ENCODE data around the gene MORC4.
A peak's percentile ranks its signal among the peaks of the same experiment; 100 is the strongest.
"Not testable (repeated sequence)": the region's sequence is repeated elsewhere in the genome, so short reads cannot be mapped to it uniquely, and the experiment has no call there.

The MORC4 gene

DNA sequence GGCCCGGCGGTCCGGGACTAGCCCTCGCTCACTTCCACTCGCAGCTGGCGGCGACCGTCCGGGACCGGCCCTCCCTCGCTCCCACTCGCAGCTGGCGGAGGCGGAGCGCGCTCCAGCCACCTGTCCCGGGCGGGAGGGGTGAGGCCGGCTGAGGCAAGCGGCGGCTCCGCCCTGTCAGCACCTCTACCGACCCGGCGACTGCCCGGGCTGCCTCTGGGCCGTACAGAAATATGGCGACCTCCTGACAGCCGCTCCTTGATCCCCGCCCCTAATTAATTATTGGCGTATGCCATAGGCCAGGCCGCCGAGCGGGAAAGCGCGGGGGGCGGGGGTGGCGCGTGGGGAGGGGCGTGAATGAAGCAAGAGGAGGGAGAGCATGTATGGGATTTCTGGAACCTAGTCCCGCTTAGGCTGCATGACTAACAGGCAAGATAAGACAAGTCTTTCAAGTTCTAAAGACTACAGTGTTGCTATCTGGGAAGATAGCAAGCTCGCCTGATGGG, at the start of gene MORC4:
Gene MORC4, minus strand, starts transcription at position 200 of the 503 bp plus-strand sequence. CDS start 243 bp downstream, outside the sequence.
- peak in 1 of 2 donors; percentile 19 for DNase-seq (ENCODE audit: low read depth in 2 of 2)

GRCh38 chrX:107047622-107048021, 47.6 kb upstream of the MORC4 start:
- DNase-seq (ENCODE audit: low read depth in 2 of 2): no peak

DNA sequence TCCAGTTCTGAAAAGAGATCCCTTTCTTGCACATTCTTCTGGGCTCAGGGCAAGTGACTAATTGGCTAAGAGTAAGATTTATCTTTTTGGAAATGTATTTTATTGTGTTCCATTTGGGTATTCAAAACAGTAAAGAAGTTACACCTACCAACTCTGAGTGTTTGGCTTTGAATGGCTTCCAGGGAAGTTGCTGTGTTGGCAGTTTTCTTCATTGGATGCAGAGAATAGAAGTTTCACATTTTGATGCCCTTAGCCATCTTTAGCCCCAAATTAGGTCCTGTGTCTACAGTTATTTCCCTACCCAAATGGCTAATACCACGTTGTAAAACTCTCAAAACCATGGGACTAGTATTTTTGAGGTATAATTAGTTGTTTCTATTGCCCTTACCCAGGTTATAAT, 29.7 kb upstream of the MORC4 start:
- no peak for DNase-seq (ENCODE audit: low read depth in 2 of 2)

- no peak for DNase-seq (ENCODE audit: low read depth in 2 of 2)
Observed at GRCh38 chrX:107025545-107025944, 25.5 kb upstream of the MORC4 start.

GRCh38 chrX:107014936-107015335, 14.9 kb upstream of the MORC4 start:
- DNase-seq (ENCODE audit: low read depth in 2 of 2): no peak

DNA sequence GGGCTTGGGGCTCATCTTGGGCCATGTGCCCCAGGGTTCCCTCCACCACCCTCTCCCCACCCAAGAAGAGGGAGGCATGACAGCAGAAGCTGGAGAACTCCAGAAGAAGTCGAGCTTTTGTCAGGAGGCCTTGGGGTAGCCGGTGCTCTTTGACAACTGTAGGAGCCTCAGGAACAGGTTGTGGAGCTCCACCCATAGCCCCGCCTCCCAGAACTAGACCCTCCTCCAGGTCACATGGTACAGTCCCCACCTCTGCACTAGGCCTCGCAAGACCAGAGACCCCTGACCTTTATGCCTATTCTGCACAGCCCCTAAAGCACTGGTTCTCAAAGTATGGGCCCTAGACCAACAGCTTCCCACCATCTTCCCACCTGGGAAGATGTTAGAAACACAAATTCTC, 8.0 kb upstream of the MORC4 start:
- no peak for DNase-seq (ENCODE audit: low read depth in 2 of 2)

GRCh38 chrX:106999002-106999975, 723 bp downstream of the MORC4 start:
- DNase-seq (ENCODE audit: low read depth in 2 of 2): peak in 1 of 2 donors; percentile 9

DNA sequence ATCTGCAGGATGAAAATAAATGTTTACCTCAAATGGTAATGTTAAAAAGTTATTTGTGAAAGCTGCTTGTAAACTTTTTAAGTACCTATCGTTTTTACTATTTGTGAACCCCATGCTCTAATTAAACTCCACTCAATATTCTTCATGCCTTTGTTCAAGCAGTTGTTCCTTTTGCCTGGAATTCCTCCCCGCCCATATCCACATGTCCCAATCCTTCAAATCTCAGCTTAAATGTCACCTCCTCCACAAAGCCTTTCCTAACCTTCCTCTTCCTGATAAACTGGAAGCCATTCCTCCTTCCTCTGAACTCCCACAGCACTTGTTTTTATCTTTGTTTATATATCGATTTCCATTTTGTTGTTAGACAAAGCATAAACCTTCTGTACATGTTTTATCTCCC, 2.4 kb downstream of the MORC4 start:
- DNase-seq (ENCODE audit: low read depth in 2 of 2): no peak

GRCh38 chrX:106995678-106996077, 4.3 kb downstream of the MORC4 start:
- no peak for DNase-seq (ENCODE audit: low read depth in 2 of 2)

GRCh38 chrX:106987488-106987887, 12.5 kb downstream of the MORC4 start:
- DNase-seq (ENCODE audit: low read depth in 2 of 2): no peak

- no peak for DNase-seq (ENCODE audit: low read depth in 2 of 2)
Observed at GRCh38 chrX:106980952-106981626, 18.9 kb downstream of the MORC4 start.

GRCh38 chrX:106976416-106976815, 23.6 kb downstream of the MORC4 start:
- no peak for DNase-seq (ENCODE audit: low read depth in 2 of 2)

- DNase-seq (ENCODE audit: low read depth in 2 of 2): no peak
Observed at GRCh38 chrX:106973433-106974149, 26.4 kb downstream of the MORC4 start.

GRCh38 chrX:106972896-106973295, 27.1 kb downstream of the MORC4 start:
- no peak for DNase-seq (ENCODE audit: low read depth in 2 of 2)

GRCh38 chrX:106966547-106966946, 33.5 kb downstream of the MORC4 start:
- DNase-seq (ENCODE audit: low read depth in 2 of 2): not testable (repeated sequence)

GRCh38 chrX:106964290-106964689, 35.7 kb downstream of the MORC4 start:
- DNase-seq (ENCODE audit: low read depth in 2 of 2): no peak

GRCh38 chrX:106963111-106963510, 36.9 kb downstream of the MORC4 start:
- DNase-seq (ENCODE audit: low read depth in 2 of 2): no peak

GRCh38 chrX:106959901-106960300, 40.1 kb downstream of the MORC4 start:
- DNase-seq (ENCODE audit: low read depth in 2 of 2): no peak

DNA sequence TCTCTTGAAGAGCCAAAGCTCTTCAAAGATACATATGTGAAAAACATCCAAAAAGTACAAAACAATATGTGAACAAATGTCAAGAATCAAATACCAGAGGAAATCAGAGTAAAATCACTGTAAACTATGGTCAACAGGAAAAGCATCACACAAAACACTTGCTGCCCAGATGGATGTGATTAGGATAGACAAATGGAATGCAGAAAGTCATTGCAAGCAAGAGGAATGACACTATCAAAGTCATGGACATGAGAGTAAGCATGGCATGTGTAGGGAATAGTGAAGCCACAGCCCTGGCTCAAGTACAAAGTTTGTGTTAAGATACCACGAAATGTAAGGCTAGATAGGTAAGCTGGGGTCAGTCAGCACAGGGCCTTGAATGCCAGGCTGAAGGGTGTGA, 42.2 kb downstream of the MORC4 start:
- DNase-seq (ENCODE audit: low read depth in 2 of 2): no peak

GRCh38 chrX:106955004-106955772, 44.8 kb downstream of the MORC4 start:
- no peak for DNase-seq (ENCODE audit: low read depth in 2 of 2)

DNA sequence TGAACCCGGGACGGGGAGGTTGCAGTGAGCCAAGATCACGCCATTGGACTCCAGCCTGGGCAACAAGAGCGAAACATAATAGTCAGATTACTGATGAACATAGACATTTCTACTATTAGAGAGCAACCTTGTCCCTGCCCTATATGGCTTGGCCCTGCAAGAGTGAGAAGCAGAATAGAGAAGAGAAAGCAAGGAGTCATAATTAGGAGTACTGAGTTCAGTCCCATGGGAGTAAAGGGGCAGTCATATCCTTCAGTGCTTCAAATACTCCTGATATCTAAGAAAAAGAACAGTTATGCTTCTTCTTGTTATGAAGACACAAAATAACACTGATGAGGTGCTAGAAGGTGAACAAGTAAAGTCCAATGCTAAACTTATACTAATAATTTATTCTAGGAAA, 46.0 kb downstream of the MORC4 start:
- no peak for DNase-seq (ENCODE audit: low read depth in 2 of 2)
